K562 (cell line): Measurements from ENCODE around the gene SEPTIN2.
A peak's percentile ranks its signal among the peaks of the same experiment; 100 is the strongest.

Experiments
- ARNT ChIP-seq, 2 experiments: fragments of 450-650 bp; IDR thresholded peaks; 2 replicates each; pipeline ENCODE4 v1.6.1; 2016; ENCODE audit warnings: mild to moderate bottlenecking in 1 of 2
- CBX2 ChIP-seq: fragments of 200-600 bp; sonication (generic); IDR thresholded peaks from one replicate; pipeline ENCODE4 v1.6.1; 2012; ENCODE audit warnings: mild to moderate bottlenecking, low read length, inconsistent platforms; ENCODE audit not compliant: insufficient read depth, poor library complexity, severe bottlenecking
- CREM ChIP-seq: IDR thresholded peaks from 2 replicates; pipeline ENCODE4 v1.6.1; 2014; ENCODE audit warnings: antibody characterized with exemption, low read depth
- FOXO4 ChIP-seq: fragments of 450-650 bp; formaldehyde crosslinking; IDR thresholded peaks from 2 replicates; pipeline ENCODE4 v1.4.0; 2020; ENCODE audit warnings: mild to moderate bottlenecking, moderate library complexity
- PBX2 ChIP-seq, 2 experiments: IDR thresholded peaks in 1 of 2; conservative IDR thresholded peaks in 1 of 2; 2 replicates each; pipeline ENCODE4 v1.6.1; 2016; ENCODE audit warnings: low read depth in 2 of 2, mild to moderate bottlenecking in 1 of 2, missing compliant biosample characterization in 1 of 2, missing genetic modification characterization in 1 of 2, moderate library complexity in 1 of 2
- POLR2AphosphoS5 ChIP-seq: IDR thresholded peaks from 2 replicates; pipeline ENCODE4 v1.6.1; 2011; ENCODE audit warnings: mild to moderate bottlenecking, low read depth, low read length, moderate library complexity; ENCODE audit not compliant: control insufficient read depth, insufficient read depth
- SIN3A ChIP-seq, 2 experiments: fragments of 150-350 bp in 1 of 2; IDR thresholded peaks; 2 replicates each; pipeline ENCODE4 v1.6.1; 2011 to 2016; ENCODE audit warnings: borderline replicate concordance in 2 of 2, low read depth in 2 of 2, low read length in 2 of 2, mild to moderate bottlenecking in 2 of 2, moderate library complexity in 2 of 2; ENCODE audit not compliant: control insufficient read depth in 1 of 2
- SMC3 ChIP-seq: conservative IDR thresholded peaks from 2 replicates; pipeline ENCODE4 v1.6.1; 2011; ENCODE audit warnings: low read depth, low read length, improper control_type of control experiment; ENCODE audit not compliant: insufficient read depth
- SRF ChIP-seq, 2 experiments: fragments of 250-450, 450-650 bp in 1 of 2; sonication (Bioruptor Pico) in 1 of 2; sonication (generic) in 1 of 2; formaldehyde crosslinking; IDR thresholded peaks; 2 replicates each; pipeline versions ENCODE4 v1.5.0 to v1.5.1; 2020 to 2022; ENCODE audit warnings: mild to moderate bottlenecking in 1 of 2, missing genetic modification reagents in 1 of 2
- YY1 ChIP-seq, 3 experiments: IDR thresholded peaks; 2 replicates each; pipeline ENCODE4 v1.6.1; 2011; ENCODE audit warnings: low read length in 2 of 3, mild to moderate bottlenecking in 2 of 3, moderate library complexity in 2 of 3, borderline replicate concordance in 1 of 3, control low read depth in 1 of 3, low read depth in 1 of 3; ENCODE audit not compliant: insufficient read depth in 3 of 3, insufficient replicate concordance in 2 of 3, control insufficient read depth in 1 of 3, insufficient read length in 1 of 3; ENCODE audit errors: extremely low read depth in 1 of 3
- ZBTB1 ChIP-seq: sonication (generic); formaldehyde crosslinking; IDR thresholded peaks from 2 replicates; pipeline ENCODE4 v1.8.1; 2023; ENCODE audit warnings: missing genetic modification reagents, low read depth, mild to moderate bottlenecking, borderline replicate concordance
- ZBTB33 ChIP-seq: sonication (generic); formaldehyde crosslinking; IDR thresholded peaks from 2 replicates; pipeline ENCODE4 v1.8.1; 2023; ENCODE audit warnings: mild to moderate bottlenecking, missing genetic modification reagents
- ZKSCAN3 ChIP-seq: fragments of 250-450 bp; sonication (Bioruptor Pico); IDR thresholded peaks from 2 replicates; pipeline ENCODE4 v1.4.0; 2020
- ZZZ3 ChIP-seq: fragments of 450-650 bp; IDR thresholded peaks from 2 replicates; pipeline ENCODE4 v1.6.1; 2016; ENCODE audit warnings: antibody characterized with exemption, mild to moderate bottlenecking, moderate library complexity

- no peak for TF ChIP-seq SIN3A (IDR thresholded peaks at IDR 0.05; ENCODE audit: borderline replicate concordance in 2 of 2, control insufficient read depth in 1 of 2, low read depth in 2 of 2, low read length in 2 of 2)
- TF ChIP-seq ZBTB1 (CRISPR knock-in tag): no peak
- no peak for TF ChIP-seq FOXO4 (CRISPR knock-in tag)
- no peak for TF ChIP-seq SRF (CRISPR knock-in tag; IDR thresholded peaks at IDR 0.05)
- TF ChIP-seq CREM: no peak
- no peak for TF ChIP-seq POLR2AphosphoS5
- no peak for TF ChIP-seq ZKSCAN3 (CRISPR knock-in tag)
- TF ChIP-seq ZBTB33 (CRISPR knock-in tag): no peak
- no peak for TF ChIP-seq ARNT (IDR thresholded peaks at IDR 0.05)
- no peak for TF ChIP-seq PBX2 (CRISPR knock-in tag; IDR thresholded peaks at IDR 0.05; ENCODE audit: low read depth)
- TF ChIP-seq PBX2 (tag; conservative IDR thresholded peaks at IDR 0.05; ENCODE audit: low read depth): peak; percentile 63
- no peak for TF ChIP-seq YY1 (IDR thresholded peaks at IDR 0.05; ENCODE audit: borderline replicate concordance in 1 of 3, control insufficient read depth in 1 of 3, extremely low read depth in 1 of 3, insufficient read depth in 3 of 3, insufficient read length in 1 of 3, insufficient replicate concordance in 2 of 3, low read depth in 1 of 3, low read length in 2 of 3)
- TF ChIP-seq CBX2: no peak
- TF ChIP-seq ZZZ3: no peak
- no peak for TF ChIP-seq SMC3
These were observed 33.2 kb upstream of the SEPTIN2 start for GRCh38 chr2:241282555-241282954.
